ENCODE data around the gene HTD2.
"Not testable (repeated sequence)": the region's sequence is repeated elsewhere in the genome, so short reads cannot be mapped to it uniquely, and the experiment has no call there.

The HTD2 gene

DNA sequence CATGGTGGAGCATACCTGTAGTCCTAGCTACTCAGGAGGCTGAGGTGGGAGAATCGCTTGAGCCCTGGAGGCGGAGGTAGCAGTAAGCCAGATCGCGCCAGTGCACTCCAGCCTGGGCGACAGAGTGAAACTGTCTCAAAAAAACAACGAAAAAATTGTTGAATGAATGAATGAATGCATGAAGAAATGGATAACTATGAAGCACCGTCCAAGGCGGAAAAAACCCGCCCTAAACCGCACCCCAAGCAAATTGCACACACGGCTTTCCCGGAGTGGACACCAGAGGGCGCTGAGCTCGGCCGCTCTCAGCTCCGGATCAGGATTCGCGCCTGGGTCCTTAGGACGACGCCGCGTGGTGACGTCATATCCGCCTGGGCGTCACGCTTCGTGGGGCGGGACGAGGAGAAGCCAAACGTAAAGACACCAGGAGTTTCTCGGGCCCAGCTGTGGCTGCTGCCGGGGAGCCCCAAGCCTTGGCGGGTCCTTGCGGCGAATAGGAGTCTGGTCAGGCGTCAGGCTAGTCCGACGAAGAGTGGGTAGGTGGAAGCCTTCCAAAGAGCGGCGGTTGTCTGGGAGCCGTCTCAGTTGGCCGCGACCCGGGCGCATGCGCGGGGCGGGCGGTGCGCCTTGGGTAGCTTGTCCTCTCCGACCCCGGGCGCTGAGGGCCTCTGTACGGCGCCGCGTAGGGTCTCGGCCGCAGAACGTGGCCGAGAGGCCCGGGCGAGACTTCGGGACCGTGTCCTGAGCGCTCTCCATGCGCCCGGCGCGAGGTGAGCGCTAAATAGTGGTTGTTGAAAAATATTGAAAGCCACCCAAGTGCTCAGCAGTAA is at the start of gene HTD2, which contains the start of gene RPP14:
Gene HTD2 (plus strand): TSS at position 639 of the 830 bp plus-strand sequence. CDS start 11,094 bp downstream, outside the sequence.
Gene RPP14 (plus strand): TSS at position 364 of the 830 bp plus-strand sequence. CDS start 4,085 bp downstream, outside the sequence.
- peak; percentile 62 for DNase-seq

DNA sequence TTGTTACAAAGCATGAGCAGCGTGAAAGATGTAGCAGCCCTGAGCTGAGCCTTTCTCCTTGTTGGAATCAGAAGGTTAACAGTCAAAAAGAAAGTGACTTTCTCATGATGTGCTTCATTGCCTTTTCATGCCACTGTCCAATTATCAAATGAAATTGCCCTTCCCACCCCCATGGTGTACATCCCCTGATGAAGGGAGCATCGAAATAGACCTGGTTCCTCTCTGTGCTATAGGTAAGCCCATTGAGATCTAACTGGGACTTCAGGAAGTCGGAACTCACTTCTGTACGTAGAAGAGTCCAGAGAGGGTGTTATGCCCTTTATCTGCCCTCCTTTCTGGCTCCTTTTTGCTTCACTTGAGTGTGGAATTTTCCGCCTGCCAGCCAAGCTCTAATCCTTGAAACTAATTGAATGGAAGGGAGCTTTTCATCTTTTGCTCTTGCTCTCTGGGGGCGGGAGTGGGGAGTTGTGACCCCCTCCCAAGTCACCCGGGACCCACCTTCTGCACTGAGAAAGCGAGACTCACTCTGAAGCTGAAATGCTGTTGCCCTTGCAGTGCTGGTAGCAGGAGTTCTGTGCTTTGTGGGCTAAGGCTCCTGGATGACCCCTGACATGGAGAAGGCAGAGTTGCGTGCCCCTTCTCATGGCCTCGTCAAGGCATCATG is 47.8 kb upstream of the HTD2 start:
- no peak for DNase-seq

DNA sequence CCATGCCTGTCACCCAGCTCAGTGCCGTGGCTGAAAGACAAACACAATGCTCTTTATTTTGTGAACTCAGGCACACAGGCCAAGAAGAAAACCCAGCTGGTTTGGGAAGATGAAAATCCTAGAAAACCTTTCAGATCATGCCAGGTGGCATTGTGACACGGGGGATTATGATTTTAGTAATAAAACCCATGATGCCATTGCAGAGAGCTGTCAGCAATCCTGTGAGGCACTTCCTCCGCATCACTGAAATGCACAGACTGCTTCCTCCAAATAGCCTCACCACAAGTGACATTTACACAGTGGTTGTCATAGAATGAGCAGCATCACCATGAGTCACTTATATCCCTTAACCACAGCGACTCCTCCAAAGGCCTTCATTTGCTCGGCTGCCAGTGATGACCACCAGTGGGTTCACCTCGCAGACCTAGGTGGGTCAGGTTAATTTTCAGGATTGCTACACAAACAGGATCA is 46.0 kb upstream of the HTD2 start:
- no peak for DNase-seq

GRCh38 chr3:58260733-58261132 is 45.6 kb upstream of the HTD2 start:
- no peak for DNase-seq

DNA sequence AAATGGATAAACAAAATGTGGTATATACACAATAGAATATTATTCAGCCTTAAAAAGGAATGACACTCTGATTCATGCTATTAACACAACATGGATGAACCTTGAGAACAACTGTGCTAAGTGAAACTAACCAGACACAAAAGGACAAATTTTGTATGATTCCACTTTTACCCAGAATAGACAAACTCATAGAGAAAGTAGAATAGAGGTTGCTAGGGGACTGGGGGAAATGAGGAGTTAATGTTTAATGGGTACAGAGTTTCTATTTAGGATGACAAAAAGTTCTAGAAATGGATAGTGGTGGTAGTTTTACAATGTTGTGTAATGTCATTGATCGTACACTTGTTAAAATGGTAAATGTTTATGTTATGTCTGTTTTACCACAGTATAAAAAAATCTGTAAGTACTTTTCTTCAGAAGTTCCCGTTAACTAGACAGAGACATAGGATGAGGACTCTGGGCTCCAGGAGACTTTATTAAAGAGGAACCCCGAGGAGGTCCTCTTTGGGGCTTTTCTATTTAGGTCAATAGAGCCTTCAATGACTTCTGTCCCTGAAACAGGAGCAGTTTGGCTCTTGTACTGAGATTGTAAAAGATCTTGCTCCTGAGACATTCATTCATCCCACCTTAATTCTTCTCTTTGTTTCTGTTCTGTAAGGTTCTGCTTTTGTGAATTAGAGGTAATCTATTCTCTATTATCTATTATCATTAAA is 44.2 kb upstream of the HTD2 start:
- DNase-seq = no peak

- DNase-seq = no peak
These were observed 39.7 kb upstream of the HTD2 start for GRCh38 chr3:58266577-58266976.

DNA sequence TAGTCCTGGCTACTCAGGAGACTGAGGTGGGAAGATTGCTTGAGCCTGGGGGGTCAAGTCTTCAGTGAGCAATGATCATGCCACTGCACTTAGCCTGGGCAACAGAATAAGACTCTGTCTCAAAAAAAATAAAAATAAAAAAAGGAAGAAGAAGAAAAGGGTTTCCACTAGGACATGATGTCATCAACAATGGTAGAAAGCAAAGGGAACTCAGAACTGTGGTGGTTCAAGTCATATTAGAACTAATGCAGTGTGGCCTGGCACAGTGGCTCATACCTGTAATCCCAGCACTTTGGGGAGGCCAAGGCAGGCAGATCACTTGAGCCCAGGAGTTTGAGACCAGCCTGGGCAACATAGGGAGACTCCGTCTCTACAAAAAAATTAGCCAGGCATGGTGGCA is 38.8 kb upstream of the HTD2 start:
- DNase-seq = not testable (repeated sequence)

DNA sequence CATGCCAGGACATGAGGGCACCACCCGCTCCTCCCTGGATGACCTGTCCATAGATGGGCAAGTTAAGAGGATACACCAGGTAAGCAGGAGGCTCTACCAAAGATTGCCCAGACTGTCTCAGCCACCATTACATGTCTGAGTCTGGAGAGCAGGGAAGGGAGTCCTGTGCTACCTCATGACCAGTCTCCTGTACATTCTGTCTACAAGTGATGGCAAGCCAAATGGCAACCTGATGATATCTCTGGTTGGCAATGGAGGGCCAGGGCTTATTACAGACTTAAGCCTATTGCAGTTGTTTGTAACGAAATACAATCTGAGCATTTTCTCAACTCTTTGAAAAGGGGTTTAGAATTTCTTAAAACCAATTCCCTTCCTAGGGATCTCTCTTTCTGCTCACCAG is 37.0 kb upstream of the HTD2 start:
- DNase-seq = no peak

GRCh38 chr3:58270485-58270884 is 35.8 kb upstream of the HTD2 start:
- no peak for DNase-seq

- DNase-seq = no peak
These were observed 34.3 kb upstream of the HTD2 start for GRCh38 chr3:58271901-58272501.

DNA sequence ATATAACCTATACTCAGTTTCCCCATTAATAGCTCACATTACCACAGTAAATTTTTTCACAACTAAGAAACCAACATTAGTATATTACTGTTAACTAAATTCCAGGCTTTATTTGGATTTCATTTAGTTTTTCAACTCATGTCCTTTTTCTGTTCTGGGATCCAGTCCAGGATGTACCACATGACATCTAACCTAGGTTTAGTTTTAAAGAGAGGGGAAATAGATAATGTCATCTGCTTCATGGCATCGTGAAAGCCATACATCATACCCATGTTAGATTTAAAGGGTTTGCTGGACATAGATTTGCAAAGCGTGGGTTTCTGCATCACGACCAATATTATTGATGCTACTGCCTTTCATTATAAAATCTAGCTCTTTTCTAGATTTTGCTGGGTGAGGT is 33.4 kb upstream of the HTD2 start:
- DNase-seq = no peak

DNA sequence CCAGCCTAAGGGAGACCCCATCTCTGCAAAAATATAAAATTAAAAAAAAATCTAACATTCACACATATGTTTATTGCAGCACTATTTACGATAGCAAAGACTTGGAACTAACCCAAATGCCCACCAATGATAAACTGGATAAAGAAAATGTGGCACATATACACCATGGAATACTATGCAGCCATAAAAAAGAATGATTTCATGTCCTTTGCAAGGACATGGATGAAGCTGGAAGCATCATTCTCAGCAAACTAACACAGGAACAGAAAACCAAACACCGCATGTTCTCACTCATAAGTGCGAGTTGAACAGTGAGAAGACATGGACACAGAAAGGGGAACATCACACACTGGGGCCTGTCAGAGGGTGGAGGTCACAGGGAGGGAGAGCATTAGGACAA is 33.0 kb upstream of the HTD2 start:
- not testable (repeated sequence) for DNase-seq

GRCh38 chr3:58274027-58274614 is 32.2 kb upstream of the HTD2 start:
- no peak for DNase-seq

GRCh38 chr3:58281069-58281468 is 25.3 kb upstream of the HTD2 start:
- DNase-seq = no peak

DNA sequence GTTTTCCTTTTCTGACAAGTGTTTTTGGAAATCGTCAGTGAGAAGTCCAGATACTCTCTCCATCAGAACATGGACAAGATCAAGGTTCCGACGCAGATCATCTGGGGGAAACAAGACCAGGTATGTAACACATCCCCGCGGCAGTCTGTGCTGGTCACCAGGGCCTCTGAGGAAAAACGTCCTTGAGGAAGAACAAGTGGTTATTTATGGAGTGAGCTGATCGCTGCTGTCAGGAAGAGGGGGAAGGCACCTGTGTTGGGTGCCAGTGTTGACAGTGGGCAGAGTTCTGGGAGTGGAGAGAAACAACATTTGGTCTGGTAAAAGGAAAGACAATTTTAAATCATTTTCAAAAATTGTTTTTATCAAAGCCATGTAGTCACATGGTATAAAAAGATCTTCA is 21.0 kb upstream of the HTD2 start:
- no peak for DNase-seq

GRCh38 chr3:58287354-58287753 is 19.0 kb upstream of the HTD2 start:
- DNase-seq = no peak

GRCh38 chr3:58288011-58288728 is 18.1 kb upstream of the HTD2 start:
- no peak for DNase-seq

DNA sequence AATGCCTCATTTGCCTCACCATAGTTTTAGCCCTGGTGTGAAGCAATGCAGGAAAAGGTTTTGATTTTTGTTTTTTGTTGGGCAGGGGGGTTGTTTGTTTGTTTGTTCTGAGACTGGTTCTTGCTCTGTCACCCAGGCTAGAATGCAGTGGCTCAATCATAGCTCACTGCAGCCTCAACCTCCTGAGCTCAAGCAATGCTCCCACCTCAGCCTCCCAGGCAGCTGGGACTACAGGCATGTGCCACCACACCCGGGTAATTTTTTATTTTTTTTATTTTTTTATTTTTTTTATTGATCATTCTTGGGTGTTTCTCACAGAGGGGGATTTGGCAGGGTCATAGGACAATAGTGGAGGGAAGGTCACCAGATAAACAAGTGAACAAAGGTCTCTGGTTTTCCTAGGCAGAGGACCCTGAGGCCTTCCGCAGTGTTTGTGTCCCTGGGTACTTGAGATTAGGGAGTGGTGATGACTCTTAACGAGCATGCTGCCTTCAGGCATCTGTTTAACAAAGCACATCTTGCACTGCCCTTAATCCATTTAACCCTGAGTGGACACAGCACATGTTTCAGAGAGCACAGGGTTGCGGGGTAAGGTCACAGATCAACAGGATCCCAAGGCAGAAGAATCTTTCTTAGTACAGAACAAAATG is 17.2 kb upstream of the HTD2 start:
- DNase-seq = not testable (repeated sequence)

GRCh38 chr3:58290446-58290845 is 15.9 kb upstream of the HTD2 start:
- DNase-seq = not testable (repeated sequence)

DNA sequence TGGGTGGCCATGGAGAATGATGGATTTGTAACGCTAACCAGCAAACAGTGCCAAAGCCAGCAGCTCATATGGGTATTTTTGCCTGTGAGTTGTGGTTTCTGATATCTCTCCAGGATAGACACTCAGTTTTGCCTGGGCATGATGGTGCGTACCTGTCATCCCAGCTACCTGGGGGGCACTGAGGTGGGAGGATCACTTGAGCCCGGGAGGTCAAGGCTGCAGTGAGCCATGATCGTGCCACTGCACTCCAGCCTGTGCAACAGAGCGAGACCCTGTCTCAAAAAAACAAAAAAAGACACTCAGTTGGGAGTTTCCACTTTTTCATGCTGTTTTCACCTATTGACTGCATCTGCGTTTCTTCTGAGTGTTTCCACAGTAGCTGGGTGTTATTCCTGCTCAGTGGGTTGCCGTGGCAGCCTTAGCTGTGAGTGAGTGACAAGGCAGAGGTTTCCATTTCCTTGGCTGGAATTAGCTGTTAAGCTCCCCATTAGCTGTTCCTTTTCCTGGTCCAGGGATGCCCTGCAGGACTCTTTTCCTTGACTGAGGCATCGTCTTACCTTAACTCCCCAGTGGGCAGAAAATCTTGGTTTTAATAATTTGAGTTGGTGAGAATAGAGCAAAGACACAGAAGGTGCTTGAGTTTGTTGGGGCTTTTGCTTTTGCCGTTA is 14.5 kb upstream of the HTD2 start:
- no peak for DNase-seq

DNA sequence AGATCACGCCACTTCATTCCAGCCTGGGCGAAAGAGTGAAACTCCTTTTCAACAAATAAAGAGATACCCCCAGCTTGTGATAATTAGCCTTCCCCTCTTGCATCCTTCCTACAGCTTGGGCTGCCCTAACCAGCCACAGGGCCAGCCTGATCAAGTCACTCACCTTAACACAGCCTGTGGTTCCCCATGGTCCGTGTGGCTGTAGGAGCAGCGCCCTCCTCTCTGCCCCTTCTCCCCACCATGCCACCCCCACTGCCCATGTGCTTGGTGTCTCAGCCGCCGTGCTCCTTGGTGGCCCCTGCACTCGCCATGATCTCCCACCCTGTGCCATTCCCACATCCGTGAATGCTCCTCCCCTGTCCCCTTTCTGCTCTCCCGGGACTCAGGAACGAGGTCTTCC is 13.5 kb upstream of the HTD2 start:
- no peak for DNase-seq

Measured in NCI-H2081 treated with DMSO at 0.1 percent for 48 hours (cell line).